ENCODE data around the gene ELFN1.

GRCh38 chr7:1685000-1685624, 15.0 kb downstream of the ELFN1 start:
- TF ChIP-seq POLR2A (IDR thresholded peaks at IDR 0.05), result no peak
- TF ChIP-seq CTCF (IDR thresholded peaks at IDR 0.05), result no peak

Measured in body of pancreas (tissue), 4 donors.